IMR-90 (cell line): Measurements from ENCODE around the gene CENPP. TPM values are rescaled to one million over a fixed set of nuclear protein-coding genes. Genes with fewer than 3 reads are reported as not detected.

Source experiments
- ATAC-seq: fragments of 200-7000 bp; cut with Tn5 transposase; 2 replicates; pipeline ENCODE4 v1.9.1; 2020; ENCODE audit warnings: low read depth, mild to moderate bottlenecking, moderate library complexity
- BruUV-seq: library from RNA; stranded (reverse); fragments of 400-500 nt; replicated peaks from 2 replicates; lab custom pipeline; 2021; lab: Mats Ljungman, UMichigan
- CTCF ChIA-PET: fragments of 300-600 bp; formaldehyde crosslinking; extraction: SDS; loops from one replicate; lab custom pipeline; 2021; ENCODE audit warnings: antibody characterized with exemption; lab: Yijun Ruan, JAX
- POLR2A ChIA-PET: fragments of 300-600 bp; sonication (Branson Sonifier 250); formaldehyde crosslinking; loops from one replicate; lab custom pipeline; 2022; ENCODE audit warnings: antibody characterized with exemption; ENCODE audit not compliant: unreplicated experiment; lab: Charles Lee
- DNase-seq: peaks from one replicate; pipeline ENCODE4 v3.0.0; 2013
- H2AFZ ChIP-seq: replicated peaks from 2 replicates; pipeline ENCODE3; 2013; ENCODE audit warnings: low read length, mild to moderate bottlenecking; ENCODE audit not compliant: poor library complexity
- H2AK5ac ChIP-seq: 2 replicates; pipeline ENCODE4 v1.6.1; 2013; ENCODE audit warnings: low read depth, low read length, inconsistent platforms
- H2AK9ac ChIP-seq: replicated peaks from 2 replicates; pipeline ENCODE3; 2013; ENCODE audit warnings: mild to moderate bottlenecking, low read depth, low read length, moderate library complexity; ENCODE audit not compliant: poor library complexity
- H2BK120ac ChIP-seq: 2 replicates; pipeline ENCODE4 v1.6.1; 2013; ENCODE audit warnings: low read depth, low read length, inconsistent platforms
- H2BK15ac ChIP-seq: 3 replicates; pipeline ENCODE4 v1.6.1; 2013; ENCODE audit warnings: low read depth, low read length, inconsistent platforms
- H2BK20ac ChIP-seq: 2 replicates; pipeline ENCODE4 v1.6.1; 2013; ENCODE audit warnings: low read depth, mild to moderate bottlenecking, inconsistent platforms, low read length, moderate library complexity
- H2BK5ac ChIP-seq: 2 replicates; pipeline ENCODE4 v1.6.1; 2013; ENCODE audit warnings: mild to moderate bottlenecking, low read depth, low read length, inconsistent platforms; ENCODE audit not compliant: poor library complexity, severe bottlenecking
- H3K14ac ChIP-seq: replicated peaks from 2 replicates; pipeline ENCODE4 v1.6.1; 2013; ENCODE audit warnings: low read depth, low read length, inconsistent platforms
- H3K18ac ChIP-seq: 2 replicates; pipeline ENCODE4 v1.6.1; 2013; ENCODE audit warnings: low read depth, low read length, control low read depth
- H3K23ac ChIP-seq: 2 replicates; pipeline ENCODE4 v1.6.1; 2013; ENCODE audit warnings: low read depth, low read length, inconsistent platforms
- H3K27ac ChIP-seq: 2 replicates; pipeline ENCODE4 v1.5.1; 2013; ENCODE audit warnings: mild to moderate bottlenecking, control low read depth, low read length; ENCODE audit not compliant: insufficient read depth
- H3K27me3 ChIP-seq: 2 replicates; pipeline ENCODE4 v1.6.1; 2013; ENCODE audit warnings: low read length; ENCODE audit not compliant: control insufficient read depth, insufficient read depth
- H3K36me3 ChIP-seq: 2 replicates; pipeline ENCODE4 v1.6.1; 2013; ENCODE audit warnings: low read length, mixed read lengths; ENCODE audit not compliant: control insufficient read depth, insufficient read depth
- H3K4ac ChIP-seq: 2 replicates; pipeline ENCODE4 v1.6.1; 2013; ENCODE audit warnings: low read depth, low read length, inconsistent platforms
- H3K4me1 ChIP-seq: 2 replicates; pipeline ENCODE4 v1.6.1; 2013; ENCODE audit warnings: low read length, mixed read lengths; ENCODE audit not compliant: control insufficient read depth, insufficient read depth
- H3K4me2 ChIP-seq: 2 replicates; pipeline ENCODE4 v1.6.1; 2013; ENCODE audit warnings: low read depth, mild to moderate bottlenecking, control low read depth, low read length, moderate library complexity
- H3K4me3 ChIP-seq: 2 replicates; pipeline ENCODE4 v1.5.1; 2013; ENCODE audit warnings: low read depth, mild to moderate bottlenecking, control low read depth, low read length, moderate library complexity; ENCODE audit not compliant: insufficient read depth
- H3K56ac ChIP-seq: 2 replicates; pipeline ENCODE4 v1.6.1; 2013; ENCODE audit warnings: low read length, inconsistent platforms; ENCODE audit not compliant: insufficient read depth; ENCODE audit errors: extremely low read depth
- H3K79me1 ChIP-seq, 2 experiments: 2 replicates each; pipeline ENCODE4 v1.6.1; 2013; ENCODE audit warnings: low read length in 2 of 2, inconsistent platforms in 1 of 2, low read depth in 1 of 2
- H3K9ac ChIP-seq: 2 replicates; pipeline ENCODE4 v1.6.1; 2013; ENCODE audit warnings: low read depth, low read length, control low read depth
- H3K9me1 ChIP-seq: 2 replicates; pipeline ENCODE4 v1.6.1; 2013; ENCODE audit warnings: low read length, inconsistent platforms; ENCODE audit not compliant: insufficient read depth
- H3K9me3 ChIP-seq: 2 replicates; pipeline ENCODE4 v1.6.1; 2013; ENCODE audit warnings: low read length; ENCODE audit not compliant: control insufficient read depth, insufficient read depth
- H4K20me1 ChIP-seq: 2 replicates; pipeline ENCODE4 v1.6.1; 2013; ENCODE audit warnings: low read length, inconsistent platforms; ENCODE audit not compliant: insufficient read depth
- H4K5ac ChIP-seq: 2 replicates; pipeline ENCODE4 v1.6.1; 2013; ENCODE audit warnings: mild to moderate bottlenecking, low read depth, low read length, control low read depth
- H4K8ac ChIP-seq, 2 experiments: 2 replicates each; pipeline ENCODE4 v1.6.1; 2013; ENCODE audit warnings: low read depth in 2 of 2, low read length in 2 of 2, control low read depth in 1 of 2, inconsistent platforms in 1 of 2
- H4K91ac ChIP-seq: 2 replicates; pipeline ENCODE4 v1.6.1; 2013; ENCODE audit warnings: low read depth, low read length, inconsistent platforms; ENCODE audit not compliant: insufficient read depth
- CTCF ChIP-seq: conservative IDR thresholded peaks from 2 replicates; pipeline ENCODE4 v1.5.1; 2012; ENCODE audit warnings: mild to moderate bottlenecking, low read depth, low read length, improper control_type of control experiment
- MAFK ChIP-seq: IDR thresholded peaks from 2 replicates; pipeline ENCODE4 v1.6.1; 2012; ENCODE audit warnings: low read depth, low read length, improper control_type of control experiment
- RAD21 ChIP-seq: IDR thresholded peaks from 2 replicates; pipeline ENCODE4 v1.6.1; 2012; ENCODE audit warnings: low read length, improper control_type of control experiment
- WGBS, 2 experiments: methylation state at CpG; one replicate each; pipeline versions ENCODE4 v1.1.5 to v1.1.7; 2013; ENCODE audit warnings: missing lambda C conversion rate in 2 of 2; ENCODE audit not compliant: insufficient read length in 1 of 2; ENCODE audit errors: extremely low coverage in 2 of 2; 5-methylcytosine and 5-hydroxymethylcytosine counted together
- dilution Hi-C: fragments of 300-500 bp; cut with HindIII; formaldehyde crosslinking; loops from one replicate; pipeline ENCODE4 v1.14.3; 2018; ENCODE audit warnings: low sequenced_read_pairs; ENCODE audit not compliant: unreplicated experiment
- in situ Hi-C: fragments of 300-500 bp; cut with MboI; formaldehyde crosslinking; loops from 3 replicates; pipeline ENCODE4 v1.14.3; 2019; ENCODE audit warnings: low sequenced_read_pairs, inconsistent platforms, mixed read lengths
- intact Hi-C: fragments of 100-400 bp; cut with micrococcal nuclease; formaldehyde crosslinking; loops from 2 replicates; pipeline ENCODE4 v1.10.0; 2022
- polyA plus RNA-seq, 3 experiments: library from polyadenylated mRNA; depleted of rRNA; stranded (reverse); fragments of >200 nt; gene quantifications; 2 replicates each; pipeline ENCODE4 v1.2.3, GENCODE V29; 2012; ENCODE audit warnings: low replicate concordance in 1 of 3
- total RNA-seq: library from RNA; depleted of rRNA; stranded (reverse); fragments of >200 nt; gene quantifications from 2 replicates; pipeline ENCODE4 v1.2.3, GENCODE V29; 2012

CENPP gene
- total and polyA plus RNA-seq, 2 of the 4 experiments (the other 2 are of a cell fraction), result 1.4 to 2.0 TPM

DNA sequence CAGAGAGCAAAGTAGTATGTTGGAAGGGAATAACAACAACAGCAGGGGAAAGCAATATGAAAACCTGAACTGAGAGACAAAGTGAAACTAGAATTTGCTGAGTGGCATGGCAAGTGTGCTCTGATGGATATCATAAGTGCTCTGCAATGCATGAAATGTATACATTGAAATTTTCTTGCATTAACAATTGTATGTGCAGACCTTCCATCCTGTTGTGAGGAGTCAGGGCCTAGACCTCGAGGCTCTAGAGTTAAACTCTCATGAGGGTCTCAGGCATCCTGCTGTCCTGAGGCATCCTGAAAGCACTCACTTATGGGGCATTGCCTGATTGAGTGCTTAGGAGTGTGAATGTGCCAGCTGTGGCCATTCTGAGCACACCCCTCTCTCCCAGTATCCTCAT is 208.9 kb downstream of the CENPP start:
- BruUV-seq, result no TSS peak
- H3K56ac ChIP-seq, result peak overlapping the region; percentile 38; the same call in 1 of the 2 replicates
- peak overlapping the region; percentile 54; the same call in 1 of the 2 replicates for H3K14ac ChIP-seq
- H3K4ac ChIP-seq, result peak overlapping the region; percentile 80
- ChIA-PET POLR2A (interaction anchor here (0.6 kb wide), 1 partner anchor 20 kb away, joined by 4 read pairs; no protein-coding TSS in a partner anchor), CTCF (no interaction called here)
- no peaks in the 10 kb centered on the region for H4K20me1 ChIP-seq
- no peaks in the 10 kb centered on the region for H3K36me3 ChIP-seq
- DNase-seq (peak; percentile 34), ATAC-seq (peak; percentile 77)
- H4K91ac ChIP-seq, result peak overlapping the region; percentile 73
- peak overlapping the region; percentile 35; the same call in 1 of the 2 replicates for H2AK5ac ChIP-seq
- H3K4me2 ChIP-seq, result peak overlapping the region; percentile 91
- H3K18ac ChIP-seq, result peak overlapping the region; percentile 28
- H3K4me1 ChIP-seq, result peaks cover 5% of the 10 kb centered on the region
- peak overlapping the region; percentile 28; the same call in 1 of the 2 replicates for H3K4me3 ChIP-seq
- H3K79me1 ChIP-seq, result no peaks in the 10 kb centered on the region
- TF ChIP-seq CTCF (no peak), RAD21 (no peak), MAFK (peak; percentile 27; the same call in 1 of the 2 replicates)
- 0 out of 2 replicates have a peak, but pooled peaks cover 2% of the 10 kb centered on the region for H3K9me1 ChIP-seq
- peak overlapping the region in 1 of 2 experiments; percentile 94; a peak in 3 of 4 replicates for H4K8ac ChIP-seq
- peak overlapping the region; percentile 88 for H2AFZ ChIP-seq
- in situ Hi-C loops, result no loop called here
- peak overlapping the region; percentile 94 for H3K9ac ChIP-seq
- H2BK5ac ChIP-seq, result peak overlapping the region; percentile 67
- dilution Hi-C loops, result no loop called here
- peak overlapping the region; percentile 58 for H4K5ac ChIP-seq
- H2BK120ac ChIP-seq, result peak overlapping the region; percentile 74
- peak overlapping the region; percentile 95; the same call in 1 of the 2 replicates for H3K27ac ChIP-seq
- H3K9me3 ChIP-seq, result no peaks in the 10 kb centered on the region
- peak overlapping the region; percentile 91 for H2BK20ac ChIP-seq
- H2BK15ac ChIP-seq, result peak overlapping the region; percentile 59; the same call in 2 of the 3 replicates
- H3K23ac ChIP-seq, result peak overlapping the region; percentile 57
- H3K27me3 ChIP-seq, result no peaks in the 10 kb centered on the region
- peak overlapping the region; percentile 79 for H2AK9ac ChIP-seq
- no CpG with 5 or more reads among the region's 1 CpG for WGBS, 2 experiments
- intact Hi-C loops, result no loop called here
